ELF-1 (cell line): ENCODE data around the gene TRIM41.
"Not testable (repeated sequence)": the region's sequence is repeated elsewhere in the genome, so short reads cannot be mapped to it uniquely, and the experiment has no call there.

Experiments used
- DNase-seq: peaks from one replicate; pipeline ENCODE4 v3.0.0-alpha.2; 2016; ENCODE audit warnings: low read depth, low spot score

The TRIM41 gene

DNA sequence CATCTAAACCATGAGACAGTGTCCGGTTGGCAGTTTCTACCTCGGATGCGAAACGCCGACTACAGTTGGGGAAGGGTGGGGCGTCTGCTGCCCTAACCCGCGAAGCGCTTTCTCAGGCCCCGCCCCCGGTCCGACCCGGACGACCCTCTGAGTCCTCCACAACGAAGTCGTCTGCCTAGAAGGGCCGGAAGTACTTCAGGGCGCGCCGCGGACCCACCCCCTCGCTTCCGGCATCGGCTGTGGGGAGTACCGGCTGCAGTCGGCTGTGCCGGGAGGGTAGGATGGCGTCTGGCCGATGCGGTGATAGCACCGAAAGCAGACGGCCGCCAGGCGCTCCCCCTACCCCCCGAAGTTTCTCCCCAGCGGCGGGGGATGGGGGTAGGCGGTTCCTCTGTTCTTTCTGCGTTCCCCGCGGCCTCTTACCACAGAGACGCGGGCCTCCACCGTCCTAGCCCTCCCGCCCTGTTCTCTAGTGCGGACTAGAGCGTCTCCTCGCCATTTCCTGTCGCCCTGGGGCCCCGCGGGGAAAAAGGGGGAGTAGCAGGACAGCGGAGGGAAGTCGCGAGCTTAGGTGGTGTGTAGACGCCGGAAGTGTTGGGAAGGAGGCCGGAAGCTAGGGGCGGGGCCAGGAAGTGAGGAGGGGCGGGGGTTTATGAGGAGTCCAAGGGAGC lies at the start of gene TRIM41:
Gene TRIM41 (plus strand): TSS at position 224 of the 671 bp plus-strand sequence. CDS start 719 bp downstream, outside the sequence.
- peak; percentile 99 for DNase-seq

DNA sequence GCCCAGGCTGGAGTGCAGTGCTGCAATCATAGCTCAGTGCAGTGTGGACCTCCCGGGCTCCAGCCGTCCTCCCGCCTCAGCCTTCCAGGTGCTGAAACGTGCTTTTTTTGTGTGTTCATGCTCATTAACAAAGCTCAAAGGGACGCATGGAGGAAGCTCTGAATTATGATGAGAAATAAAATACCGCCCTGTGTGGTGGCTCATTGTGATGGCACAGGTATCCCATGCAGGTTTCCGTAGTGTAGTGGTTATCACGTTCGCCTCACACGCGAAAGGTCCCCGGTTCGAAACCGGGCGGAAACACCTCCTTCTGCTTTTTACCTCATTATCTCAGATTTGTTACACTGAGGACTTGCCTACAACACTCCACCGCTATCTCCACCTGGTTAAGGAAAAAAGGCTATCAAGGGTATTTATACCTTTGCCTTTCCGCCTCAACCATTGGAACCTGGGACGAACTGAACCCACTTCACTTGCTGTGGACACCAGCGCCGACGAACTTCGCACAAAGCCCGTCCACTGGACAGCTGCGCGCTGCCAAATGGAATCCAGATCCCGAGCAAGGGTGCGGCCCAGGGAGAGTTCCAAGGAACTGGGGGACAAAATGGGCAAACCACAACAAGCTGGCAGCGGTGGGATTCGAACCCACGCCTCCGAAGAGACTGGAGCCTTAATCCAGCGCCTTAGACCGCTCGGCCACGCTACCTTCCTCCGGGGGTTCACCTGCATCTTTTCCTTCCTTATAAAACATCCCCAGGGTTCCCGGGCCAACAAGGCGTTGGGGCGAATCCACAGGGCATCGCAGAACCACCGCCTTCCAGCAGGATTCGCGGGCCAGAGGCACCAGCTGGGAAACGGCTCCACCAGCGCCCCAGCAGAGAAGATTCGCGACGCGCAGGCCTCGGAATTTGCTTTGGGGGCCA lies 49.4 kb upstream of the TRIM41 start:
- peak; percentile 96 for DNase-seq

DNA sequence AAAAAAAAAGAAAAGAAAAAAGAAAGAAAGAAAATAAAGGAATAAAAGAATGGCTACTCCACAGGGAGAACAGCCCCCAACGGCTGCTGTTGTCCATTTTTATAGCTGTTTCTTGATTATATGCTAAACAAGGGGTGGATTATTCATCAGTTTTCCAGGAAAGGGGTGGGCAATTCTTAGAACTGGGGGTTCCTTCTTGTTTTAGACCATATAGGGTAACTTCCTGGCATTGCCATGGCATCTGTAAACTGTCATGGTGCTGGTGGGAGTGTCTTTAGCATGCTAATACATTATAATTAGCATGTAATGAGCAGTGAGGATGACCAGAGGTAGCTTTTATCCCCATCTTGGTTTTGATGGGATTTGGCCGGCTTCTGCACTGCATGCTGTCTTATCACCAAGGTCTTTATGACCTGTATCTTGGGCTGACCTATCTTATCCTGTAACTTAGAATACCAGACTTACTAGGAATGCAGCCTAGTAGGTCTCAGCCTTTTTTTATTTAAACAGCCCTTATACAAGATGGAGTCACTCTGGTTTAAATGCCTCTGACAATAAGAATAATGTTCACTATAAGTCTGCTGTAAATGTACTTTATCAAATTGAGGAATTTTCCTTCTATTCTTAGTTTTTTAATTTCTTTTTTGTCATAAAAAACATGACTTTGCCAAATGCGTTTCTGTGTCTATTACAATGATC lies 46.7 kb upstream of the TRIM41 start:
- no peak for DNase-seq

DNA sequence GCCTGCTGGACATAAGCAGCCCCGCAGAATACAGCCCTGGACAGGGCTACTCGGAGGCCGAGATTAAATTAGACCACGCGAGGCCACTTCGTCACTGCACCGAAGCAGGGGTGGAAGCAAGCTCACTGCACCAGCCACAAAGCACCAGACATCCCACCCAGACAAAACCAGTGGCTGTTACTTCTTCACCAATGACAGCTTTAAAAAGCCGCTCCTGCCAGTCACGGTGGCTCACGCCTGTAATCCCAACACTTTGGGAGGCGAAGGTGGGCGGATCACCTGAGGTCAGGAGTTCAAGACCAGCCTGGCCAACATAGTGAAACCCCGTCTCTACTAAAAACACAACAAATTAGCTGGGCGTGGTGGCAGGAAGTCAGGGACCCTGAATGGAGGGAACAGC lies 45.5 kb upstream of the TRIM41 start:
- not testable (repeated sequence) for DNase-seq

DNA sequence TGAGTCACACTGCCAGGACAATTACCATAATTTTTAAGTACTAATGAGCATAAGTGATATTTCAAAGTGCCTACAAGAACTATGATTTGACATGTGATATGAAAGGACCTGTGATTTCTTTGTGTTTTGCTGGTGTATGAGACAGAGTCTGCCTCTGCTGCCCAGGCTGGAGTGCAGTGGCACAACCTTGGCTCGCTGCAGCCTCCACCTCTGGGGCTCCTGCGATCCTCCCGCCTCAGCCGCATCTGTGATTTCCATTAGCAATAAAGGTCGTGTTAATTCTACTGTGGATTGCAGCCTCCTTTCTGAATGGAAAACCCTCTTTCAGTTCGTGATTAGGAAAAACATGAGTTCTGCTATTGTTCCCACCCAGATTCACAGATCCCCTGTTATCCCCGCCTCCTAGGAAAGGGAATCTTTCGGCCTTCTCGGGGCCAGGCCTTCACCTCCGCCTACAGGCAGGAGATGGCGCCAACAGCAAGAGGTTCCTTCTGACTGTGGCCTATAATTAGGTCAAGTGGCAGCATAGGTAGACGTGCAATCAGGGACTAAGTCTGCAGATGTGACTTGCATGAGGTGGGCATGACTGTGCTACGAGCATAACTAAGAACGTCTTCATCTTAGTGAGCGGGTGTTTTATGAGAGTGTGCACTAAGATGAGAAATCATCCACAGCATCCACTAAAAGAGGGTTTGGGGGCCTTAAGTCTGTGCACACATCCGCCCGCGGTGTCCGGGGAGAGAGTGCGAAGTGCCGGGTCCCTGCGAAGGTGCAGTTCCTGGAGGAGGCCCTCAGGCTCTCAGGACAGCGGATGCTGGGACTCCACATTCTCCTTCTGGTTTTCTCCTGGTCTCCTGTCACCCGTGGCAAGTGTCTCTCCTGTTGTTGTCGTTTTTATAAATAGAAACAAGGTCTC lies 41.2 kb upstream of the TRIM41 start:
- peak; percentile 87 for DNase-seq

DNA sequence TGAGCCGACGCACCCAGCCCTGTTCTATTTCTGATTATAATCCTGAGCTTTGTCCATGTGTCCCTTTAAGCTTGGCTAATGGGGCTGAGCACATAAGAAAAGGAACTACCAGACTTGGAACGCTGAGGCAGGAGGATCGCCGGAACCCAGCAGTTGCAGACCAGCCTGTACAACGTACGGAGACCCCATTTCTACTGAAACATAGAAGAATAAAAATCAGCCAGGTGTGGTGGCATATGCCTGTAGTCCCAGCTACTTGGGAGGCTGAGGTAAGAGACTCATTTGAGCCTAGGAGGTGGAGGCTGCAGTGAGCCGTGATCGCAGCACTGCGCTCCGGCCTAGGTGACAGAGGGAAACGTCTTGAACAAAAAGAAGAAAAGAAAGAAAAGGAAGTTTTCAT lies 40.4 kb upstream of the TRIM41 start:
- DNase-seq: no peak

DNA sequence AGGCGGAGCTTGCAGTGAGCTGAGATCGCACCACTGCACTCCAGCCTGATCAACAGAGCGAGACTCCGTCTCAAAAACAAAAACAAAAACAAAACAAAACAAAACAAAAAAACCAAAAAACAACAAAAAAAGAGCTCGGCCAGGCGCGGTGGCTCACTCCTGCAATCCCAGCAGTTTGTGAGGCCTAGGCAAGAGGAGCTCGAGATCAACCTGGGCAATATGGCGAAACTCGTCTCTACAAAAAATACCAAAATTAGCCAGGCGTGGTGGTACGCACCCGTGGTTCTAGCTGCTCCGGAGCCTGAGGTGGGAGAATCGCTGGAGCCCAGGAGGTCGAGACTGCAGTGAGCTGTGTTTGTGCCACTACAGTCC lies 38.2 kb upstream of the TRIM41 start:
- DNase-seq: peak; percentile 67

DNA sequence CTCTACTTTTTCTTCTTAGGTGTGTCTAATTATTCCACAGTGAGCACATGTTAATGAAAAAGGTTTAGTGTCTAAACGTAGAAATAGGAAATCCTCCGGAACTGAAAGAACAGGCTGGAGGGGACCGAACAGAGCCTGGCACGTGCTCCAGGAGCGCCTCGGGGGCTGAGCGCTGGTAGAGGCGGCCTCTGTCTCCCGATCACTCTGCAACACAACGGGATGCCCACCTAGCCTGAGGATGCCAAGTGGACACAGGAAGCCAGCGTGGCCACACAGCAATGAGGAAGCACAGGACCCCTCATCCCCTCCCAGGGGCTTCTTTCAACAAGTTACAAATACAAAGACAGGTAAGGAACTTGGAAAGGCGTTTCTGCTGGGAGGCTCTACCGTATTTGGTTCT lies 37.5 kb upstream of the TRIM41 start:
- no peak for DNase-seq

DNA sequence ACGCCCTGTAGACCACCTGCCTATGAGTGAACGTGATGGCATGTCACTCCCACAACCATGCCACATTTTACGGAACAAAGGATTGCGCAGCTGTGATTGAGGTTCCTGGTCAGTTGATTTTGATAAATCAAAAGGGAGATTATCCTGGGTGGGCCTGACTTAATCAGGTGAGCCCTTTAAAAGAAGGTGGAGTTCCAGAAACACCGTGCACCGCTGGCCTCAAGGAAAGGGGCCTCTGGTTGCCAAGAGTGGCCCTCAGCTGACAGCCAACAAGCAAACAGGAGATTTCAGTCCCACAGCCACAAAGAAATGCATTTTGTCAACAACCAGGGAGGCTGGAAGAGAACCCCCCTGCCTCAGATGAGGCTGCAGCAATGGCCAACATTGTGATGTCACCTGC lies 37.1 kb upstream of the TRIM41 start:
- no peak for DNase-seq

DNA sequence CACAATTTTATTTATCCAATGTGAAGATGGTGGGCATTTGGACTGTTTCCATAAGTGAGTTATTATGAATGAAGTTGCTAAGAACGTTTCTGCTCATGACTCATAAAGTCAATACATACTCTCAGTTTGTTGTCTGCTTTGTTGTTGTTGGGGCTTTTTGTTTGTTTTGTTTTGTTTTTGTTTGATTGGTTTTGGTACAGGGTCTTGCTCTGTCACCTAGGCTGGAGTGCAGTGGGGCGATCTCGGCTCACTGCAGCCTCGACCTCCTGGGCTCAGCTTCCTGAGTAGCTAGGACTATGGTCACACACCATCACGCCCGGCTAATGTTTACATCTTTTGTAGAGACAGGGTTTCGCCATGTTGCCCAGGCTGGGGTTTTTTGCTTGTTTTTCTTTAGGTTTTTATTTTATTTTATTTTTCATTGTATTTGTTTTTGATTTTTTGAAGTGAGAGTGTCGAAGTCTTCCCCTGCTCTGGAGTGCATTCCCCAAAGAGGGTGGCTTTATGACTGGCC lies 36.0 kb upstream of the TRIM41 start:
- no peak for DNase-seq

DNA sequence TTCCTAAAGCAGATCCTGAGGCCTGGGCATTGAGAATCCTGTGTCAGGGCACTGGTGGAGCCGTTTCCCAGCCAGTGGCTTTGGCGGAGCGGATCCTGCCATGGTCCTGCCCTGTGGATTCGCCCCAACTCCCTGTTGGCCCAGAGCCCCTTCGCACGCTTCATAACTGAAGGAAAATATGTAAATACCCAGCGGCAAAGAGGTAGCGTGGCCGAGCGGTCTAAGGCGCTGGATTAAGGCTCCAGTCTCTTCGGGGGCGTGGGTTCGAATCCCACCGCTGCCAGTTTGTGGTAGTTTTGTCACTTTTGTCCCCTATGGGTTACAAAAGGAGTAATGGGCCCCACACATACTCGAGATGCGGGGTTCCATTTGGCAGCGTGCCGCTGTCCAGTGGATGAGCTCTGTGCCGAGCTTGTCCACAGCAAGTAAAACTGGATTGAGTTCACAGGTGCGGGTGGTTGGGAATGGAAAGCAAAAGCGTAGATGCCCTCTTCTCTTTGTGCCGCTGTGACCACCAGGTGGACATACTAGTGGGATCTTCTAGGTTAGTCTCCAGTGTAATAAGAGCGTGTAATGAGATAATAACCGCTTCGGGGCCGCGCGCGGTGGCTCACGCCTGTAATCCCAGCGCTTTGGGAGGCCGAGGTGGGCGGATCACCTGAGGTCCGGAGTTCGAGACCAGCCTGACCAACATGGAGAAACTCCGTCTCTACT lies 35.4 kb upstream of the TRIM41 start:
- DNase-seq: peak; percentile 95

DNA sequence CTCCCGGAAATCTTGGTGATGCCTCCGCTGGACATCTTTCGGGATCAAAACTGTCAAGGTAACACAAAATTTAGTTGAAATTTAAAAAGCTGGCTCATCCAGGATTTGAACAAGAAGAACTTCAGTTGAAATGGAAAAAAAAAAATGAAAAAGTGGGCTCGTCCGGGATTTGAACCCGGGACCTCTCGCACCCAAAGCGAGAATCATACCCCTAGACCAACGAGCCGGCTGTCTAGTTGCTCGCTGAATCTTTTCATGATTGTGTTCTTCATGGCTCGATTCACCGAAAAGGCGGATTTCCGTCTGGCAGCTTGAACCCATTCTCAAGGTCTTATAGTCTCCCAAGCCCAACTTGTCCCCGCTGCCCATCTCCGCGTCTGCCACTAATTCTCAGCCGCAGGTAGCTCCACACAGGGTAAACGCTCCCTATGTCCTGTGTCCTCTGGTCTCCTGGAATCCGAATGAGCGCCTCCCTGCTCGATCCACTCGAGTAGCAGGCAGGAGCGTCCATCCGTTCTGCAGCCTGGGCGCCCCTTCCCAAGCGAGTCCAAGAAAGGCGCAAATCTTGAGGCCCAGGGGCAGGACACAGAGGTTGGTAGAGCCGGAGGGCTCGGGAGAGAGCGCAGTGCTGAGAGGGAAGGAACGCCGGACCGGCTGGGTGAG lies 34.2 kb upstream of the TRIM41 start:
- DNase-seq: peak; percentile 94

DNA sequence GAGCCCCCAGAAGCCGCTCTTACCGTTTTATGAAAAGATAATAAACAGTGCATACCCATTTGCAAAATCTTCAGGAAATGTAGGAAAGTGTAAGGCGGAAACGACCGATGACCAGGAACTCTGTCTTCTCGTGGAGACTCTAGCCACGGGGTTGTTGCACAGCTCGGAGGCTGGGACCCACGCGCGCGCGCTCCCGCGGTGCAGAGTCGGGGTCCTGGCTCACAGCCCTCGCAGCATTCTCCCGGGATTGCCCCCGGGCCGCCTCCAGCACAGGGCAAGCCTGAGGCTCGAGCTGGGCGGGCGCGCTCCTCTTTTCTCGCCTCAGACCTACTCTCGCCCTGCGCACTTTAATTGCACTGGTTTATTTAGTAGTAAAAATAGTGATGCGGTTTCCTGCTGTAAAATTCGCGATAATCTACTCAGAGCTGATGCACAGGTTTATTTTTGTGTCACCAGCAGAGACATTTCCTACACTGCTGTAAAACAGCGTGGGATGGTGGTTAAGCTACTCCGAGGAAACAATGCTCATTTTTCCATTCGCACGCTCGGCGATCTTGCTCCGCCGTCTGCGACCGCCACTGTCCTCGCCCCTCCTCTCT lies 33.6 kb upstream of the TRIM41 start:
- DNase-seq: no peak

DNA sequence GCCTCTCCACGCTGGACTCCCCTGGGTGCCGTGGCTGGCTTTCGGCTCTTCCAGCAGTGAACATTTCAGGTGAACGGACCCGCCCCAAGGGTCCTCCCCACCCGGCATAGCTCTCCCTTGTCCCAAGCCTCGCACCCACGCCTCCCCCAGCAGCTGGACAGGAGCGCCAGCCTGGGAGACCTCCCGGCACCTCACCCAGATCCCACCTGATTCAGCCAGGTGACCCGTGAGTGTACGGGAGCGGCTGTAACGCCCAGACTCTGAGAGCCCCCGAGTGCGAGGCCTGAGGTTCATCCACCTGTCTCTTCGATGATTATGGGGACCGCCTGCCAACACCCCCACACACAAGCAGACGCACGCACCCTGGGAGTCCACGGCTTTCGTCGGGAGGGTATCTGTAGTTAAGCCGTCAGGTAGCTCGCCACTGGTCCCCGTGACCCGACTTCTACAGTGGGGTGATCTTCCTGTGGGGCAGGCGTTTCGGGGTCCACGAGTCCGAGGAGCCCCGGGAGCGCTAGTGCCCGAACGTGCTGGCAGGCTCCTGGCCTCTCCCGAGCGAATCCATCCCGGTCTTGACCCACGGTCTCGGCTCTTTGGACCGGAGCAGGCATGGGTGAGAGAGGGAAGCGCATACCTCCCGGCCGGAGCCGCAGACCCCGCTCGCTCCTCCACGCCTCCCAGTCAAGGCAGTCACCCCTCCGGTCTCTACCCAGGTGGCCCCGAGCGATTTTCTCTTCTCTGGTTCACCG lies 32.9 kb upstream of the TRIM41 start:
- no peak for DNase-seq

DNA sequence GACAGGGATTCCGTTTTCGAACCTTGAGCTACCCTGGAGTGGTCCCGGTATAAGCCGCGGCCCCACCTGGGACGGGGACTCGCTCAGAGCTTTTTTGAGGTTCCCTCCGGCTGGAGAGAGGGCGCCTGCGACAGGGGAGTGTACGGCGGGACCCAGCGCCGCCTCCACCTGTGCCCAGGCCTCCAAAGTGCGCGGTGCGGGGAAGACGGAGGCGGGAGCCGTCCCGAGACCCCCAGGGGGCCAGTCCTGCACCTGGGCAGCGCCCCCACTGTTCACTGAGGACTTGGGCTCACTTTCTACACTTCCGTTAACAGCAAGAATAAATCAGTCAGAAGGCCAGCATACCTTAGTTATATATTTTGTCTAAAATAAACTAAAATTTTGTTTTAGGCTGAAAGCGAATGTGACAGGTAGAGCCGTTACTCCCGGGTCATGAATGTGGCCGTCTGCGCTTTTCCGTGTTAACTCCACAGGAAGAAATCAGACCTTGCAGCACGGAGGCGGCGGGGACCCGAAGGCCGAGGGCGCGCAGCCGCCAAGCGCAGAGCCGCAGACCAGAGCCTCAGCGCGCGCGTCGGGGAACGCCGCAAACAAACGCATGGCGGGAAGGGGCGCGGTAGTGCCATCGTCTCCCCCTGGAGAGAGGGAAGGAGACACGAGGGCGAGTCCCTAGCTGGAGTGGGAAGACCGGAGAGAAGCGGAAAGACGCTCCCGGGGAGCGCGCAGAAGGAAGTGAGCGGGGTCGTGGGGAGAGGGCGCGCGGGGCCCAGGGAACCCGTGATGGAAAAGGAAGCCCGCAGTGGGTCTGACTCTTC lies 32.2 kb upstream of the TRIM41 start:
- no peak for DNase-seq

DNA sequence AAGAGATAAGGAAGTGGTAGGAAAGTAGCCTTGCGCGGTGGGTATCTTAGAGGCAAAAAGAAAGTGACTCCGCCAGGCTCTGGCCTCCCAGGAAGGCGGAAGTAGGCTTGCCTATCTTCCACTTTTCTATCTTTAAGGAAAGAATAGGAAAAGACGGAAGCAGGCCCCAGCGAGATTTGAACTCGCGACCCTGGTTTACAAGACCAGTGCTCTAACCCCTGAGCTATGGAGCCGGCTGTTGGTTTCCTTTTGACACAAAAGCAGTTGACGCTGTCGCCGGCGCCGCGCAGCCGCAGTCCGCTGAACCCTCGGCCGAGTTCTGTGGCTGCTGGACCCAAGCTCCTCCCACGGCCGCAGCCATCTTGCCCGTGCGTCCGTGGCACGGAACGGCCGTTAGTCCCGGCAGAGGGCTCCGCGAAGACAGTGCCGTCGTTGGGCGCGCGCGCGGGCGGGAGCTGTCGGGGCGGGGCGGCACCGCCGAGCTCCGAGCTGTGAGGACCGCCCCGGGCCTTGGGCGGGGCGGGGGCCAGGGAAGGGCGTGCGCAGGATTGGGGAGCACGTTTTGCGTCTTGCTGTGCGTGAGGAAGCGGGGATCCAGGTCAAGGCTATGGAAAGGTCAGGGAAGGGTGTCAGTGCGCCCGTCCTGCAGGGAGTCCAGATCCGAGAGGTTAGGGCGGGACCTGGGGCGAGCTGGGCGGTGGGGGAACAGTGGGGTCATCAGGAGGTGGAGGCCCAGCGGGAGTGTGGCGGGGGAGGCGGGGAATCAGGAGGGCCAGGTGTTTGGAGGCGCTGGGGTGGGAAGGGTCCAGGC lies 31.4 kb upstream of the TRIM41 start:
- peak; percentile 99 for DNase-seq
